NB4 (cell line): ENCODE results near the gene KRT10.

Experiments
- MYC ChIP-seq: IDR thresholded peaks from 2 replicates; pipeline ENCODE4 v1.6.1; 2011; ENCODE audit warnings: low read depth, low read length
- POLR2A ChIP-seq: IDR thresholded peaks from 2 replicates; pipeline ENCODE4 v1.6.1; 2011; ENCODE audit warnings: mild to moderate bottlenecking; ENCODE audit not compliant: insufficient read length; ENCODE audit errors: extremely low read depth
- TF ChIP-seq, protein P1 (sequence below): IDR thresholded peaks from one replicate; pipeline ENCODE4 v1.5.1; 2012; ENCODE audit warnings: low read depth, low read length

DNA sequence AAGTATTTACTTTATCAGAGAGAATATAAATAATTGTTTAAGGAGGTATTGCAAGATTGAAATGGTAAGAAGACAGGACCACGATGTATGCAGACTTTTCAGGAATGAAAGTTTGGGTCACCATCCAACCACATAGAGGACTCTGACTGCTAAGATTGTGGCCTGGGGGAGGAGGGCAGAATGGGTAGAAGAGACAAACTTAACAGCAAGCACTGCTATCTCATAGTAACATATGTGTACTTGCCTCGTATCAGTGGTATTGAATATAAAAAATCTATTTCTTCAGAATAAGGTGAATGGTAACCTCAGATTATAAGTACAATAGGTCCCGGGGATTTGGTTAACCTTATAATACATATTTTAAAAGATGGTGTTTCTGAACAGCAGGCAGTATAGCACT lies 5.8 kb downstream of the KRT10 start:
- TF ChIP-seq, protein P1, sequence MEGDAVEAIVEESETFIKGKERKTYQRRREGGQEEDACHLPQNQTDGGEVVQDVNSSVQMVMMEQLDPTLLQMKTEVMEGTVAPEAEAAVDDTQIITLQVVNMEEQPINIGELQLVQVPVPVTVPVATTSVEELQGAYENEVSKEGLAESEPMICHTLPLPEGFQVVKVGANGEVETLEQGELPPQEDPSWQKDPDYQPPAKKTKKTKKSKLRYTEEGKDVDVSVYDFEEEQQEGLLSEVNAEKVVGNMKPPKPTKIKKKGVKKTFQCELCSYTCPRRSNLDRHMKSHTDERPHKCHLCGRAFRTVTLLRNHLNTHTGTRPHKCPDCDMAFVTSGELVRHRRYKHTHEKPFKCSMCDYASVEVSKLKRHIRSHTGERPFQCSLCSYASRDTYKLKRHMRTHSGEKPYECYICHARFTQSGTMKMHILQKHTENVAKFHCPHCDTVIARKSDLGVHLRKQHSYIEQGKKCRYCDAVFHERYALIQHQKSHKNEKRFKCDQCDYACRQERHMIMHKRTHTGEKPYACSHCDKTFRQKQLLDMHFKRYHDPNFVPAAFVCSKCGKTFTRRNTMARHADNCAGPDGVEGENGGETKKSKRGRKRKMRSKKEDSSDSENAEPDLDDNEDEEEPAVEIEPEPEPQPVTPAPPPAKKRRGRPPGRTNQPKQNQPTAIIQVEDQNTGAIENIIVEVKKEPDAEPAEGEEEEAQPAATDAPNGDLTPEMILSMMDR, result no peak
- TF ChIP-seq MYC, result no peak
- no peak for TF ChIP-seq POLR2A
